ENCODE data around the gene EXOC4. TPM values are rescaled to one million over a fixed set of nuclear protein-coding genes. Genes with fewer than 3 reads are reported as not detected.

EXOC4 gene
- total RNA-seq, 1 experiment from 2014 or later, result 75.8 TPM

GRCh38 chr7:133851411-133851810 is 598.5 kb downstream of the EXOC4 start:
- Histone ChIP-seq H3T11ph (ENCODE audit: low read length) (no peak overlapping the region), H3K4me1 (ENCODE audit: insufficient read depth, low read length) (peaks cover 5% of the 10 kb centered on the region; the same call in 1 of the 2 replicates), H4K91ac (ENCODE audit: insufficient read length, low read depth, low read length) (no peak overlapping the region), H2BK120ac (ENCODE audit: low read depth, low read length, poor library complexity, severe bottlenecking) (no peak overlapping the region), H3K9me3 (ENCODE audit: control insufficient read depth, low read depth, low read length) (no peaks in the 10 kb centered on the region), H3K4me2 (ENCODE audit: insufficient read depth, insufficient read length, low read length) (no peak overlapping the region), H4K5ac (ENCODE audit: insufficient read length, low read depth, low read length) (no peak overlapping the region), H4K20me1 (ENCODE audit: control insufficient read depth, insufficient read depth, insufficient read length) (no peaks in the 10 kb centered on the region), H3K27me3 (ENCODE audit: insufficient read depth, low read length) (no peaks in the 10 kb centered on the region), H3K23me2 (ENCODE audit: insufficient read length, low read depth, low read length, poor library complexity, severe bottlenecking) (no peaks in the 10 kb centered on the region), H2BK12ac (ENCODE audit: insufficient read length, low read depth, low read length) (no peak overlapping the region), H3K79me2 (ENCODE audit: insufficient read depth, low read length) (no peaks in the 10 kb centered on the region), H3K14ac (ENCODE audit: insufficient read depth, low read length) (no peak overlapping the region), H4K8ac (replicated peaks; ENCODE audit: insufficient read length, low read depth, low read length) (no peak overlapping the region), H3K27ac (ENCODE audit: insufficient read length, low read depth, low read length) (no peak overlapping the region), H2BK5ac (ENCODE audit: insufficient read length, low read length) (no peak overlapping the region), H2BK20ac (ENCODE audit: low read depth, low read length, poor library complexity, severe bottlenecking) (no peak overlapping the region), H2AFZ (ENCODE audit: low read length) (no peak overlapping the region), H2BK15ac (ENCODE audit: low read depth, low read length) (no peak overlapping the region), H2AK5ac (ENCODE audit: insufficient read length, low read length) (no peak overlapping the region), H3K23ac (ENCODE audit: insufficient read length, low read depth, low read length) (no peak overlapping the region), H3K9ac (ENCODE audit: extremely low read depth, insufficient read length, low read length) (no peak overlapping the region), H3K4ac (ENCODE audit: low read depth, low read length) (no peak overlapping the region), H3K18ac (ENCODE audit: insufficient read length, low read depth, low read length) (no peak overlapping the region), H3K79me1 (ENCODE audit: insufficient read depth, low read depth, low read length, poor library complexity, severe bottlenecking) (no peaks in the 10 kb centered on the region), H3K56ac (ENCODE audit: insufficient read length, low read depth, low read length) (no peak overlapping the region)
- no peaks in the 10 kb centered on the region for H3K36me3 Mint-ChIP-seq (ENCODE audit: insufficient read depth in 1 of 3, low read depth in 3 of 3)
- no peaks in the 10 kb centered on the region for H3K27me3 Mint-ChIP-seq (ENCODE audit: low read depth)
- no peaks in the 10 kb centered on the region for H3K9me3 Mint-ChIP-seq
- no peak overlapping the region for H3K4me3 Mint-ChIP-seq
- no peak overlapping the region; a peak in 1 of 7 replicates for H3K27ac Mint-ChIP-seq
- no CpG with 5 or more reads among the region's 2 CpGs for WGBS (ENCODE audit: extremely low coverage, insufficient read length, low lambda C conversion rate)
- no peak for DNase-seq
- peaks cover 6 to 22% of the 10 kb centered on the region in 2 experiments for H3K4me1 Mint-ChIP-seq
- TF ChIP-seq CTCF (conservative IDR thresholded peaks at IDR 0.05), result no peak
